ENCODE results near the gene THBD.

The THBD gene

DNA sequence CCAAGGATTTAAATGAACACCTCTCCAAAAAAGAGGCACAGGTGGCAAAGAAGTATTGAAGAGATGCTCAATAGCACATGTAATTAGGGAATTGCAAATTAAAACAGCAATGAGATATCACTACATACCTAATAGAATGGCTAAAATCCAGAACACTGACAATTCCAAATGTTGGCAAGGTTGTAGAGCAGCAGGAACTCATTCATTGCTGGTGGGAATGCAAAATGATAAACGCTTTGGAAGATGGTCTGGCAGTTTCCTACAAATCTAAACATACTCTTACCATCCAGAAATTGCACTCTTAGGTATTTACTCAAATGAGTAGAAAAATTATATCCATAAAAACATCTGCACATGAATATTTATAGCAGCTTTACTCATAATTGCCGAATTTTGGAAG, 19.6 kb upstream of the THBD start:
- TF ChIP-seq, protein P1, sequence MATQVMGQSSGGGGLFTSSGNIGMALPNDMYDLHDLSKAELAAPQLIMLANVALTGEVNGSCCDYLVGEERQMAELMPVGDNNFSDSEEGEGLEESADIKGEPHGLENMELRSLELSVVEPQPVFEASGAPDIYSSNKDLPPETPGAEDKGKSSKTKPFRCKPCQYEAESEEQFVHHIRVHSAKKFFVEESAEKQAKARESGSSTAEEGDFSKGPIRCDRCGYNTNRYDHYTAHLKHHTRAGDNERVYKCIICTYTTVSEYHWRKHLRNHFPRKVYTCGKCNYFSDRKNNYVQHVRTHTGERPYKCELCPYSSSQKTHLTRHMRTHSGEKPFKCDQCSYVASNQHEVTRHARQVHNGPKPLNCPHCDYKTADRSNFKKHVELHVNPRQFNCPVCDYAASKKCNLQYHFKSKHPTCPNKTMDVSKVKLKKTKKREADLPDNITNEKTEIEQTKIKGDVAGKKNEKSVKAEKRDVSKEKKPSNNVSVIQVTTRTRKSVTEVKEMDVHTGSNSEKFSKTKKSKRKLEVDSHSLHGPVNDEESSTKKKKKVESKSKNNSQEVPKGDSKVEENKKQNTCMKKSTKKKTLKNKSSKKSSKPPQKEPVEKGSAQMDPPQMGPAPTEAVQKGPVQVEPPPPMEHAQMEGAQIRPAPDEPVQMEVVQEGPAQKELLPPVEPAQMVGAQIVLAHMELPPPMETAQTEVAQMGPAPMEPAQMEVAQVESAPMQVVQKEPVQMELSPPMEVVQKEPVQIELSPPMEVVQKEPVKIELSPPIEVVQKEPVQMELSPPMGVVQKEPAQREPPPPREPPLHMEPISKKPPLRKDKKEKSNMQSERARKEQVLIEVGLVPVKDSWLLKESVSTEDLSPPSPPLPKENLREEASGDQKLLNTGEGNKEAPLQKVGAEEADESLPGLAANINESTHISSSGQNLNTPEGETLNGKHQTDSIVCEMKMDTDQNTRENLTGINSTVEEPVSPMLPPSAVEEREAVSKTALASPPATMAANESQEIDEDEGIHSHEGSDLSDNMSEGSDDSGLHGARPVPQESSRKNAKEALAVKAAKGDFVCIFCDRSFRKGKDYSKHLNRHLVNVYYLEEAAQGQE (IDR thresholded peaks at IDR 0.05; ENCODE audit: low read depth), result no peak
- TF ChIP-seq EP300 (IDR thresholded peaks at IDR 0.05; ENCODE audit: borderline replicate concordance), result no peak
- TF ChIP-seq NFIC (IDR thresholded peaks at IDR 0.05), result no peak
- TF ChIP-seq EGR1 (IDR thresholded peaks at IDR 0.05), result no peak
- no peak for TF ChIP-seq CEBPB (IDR thresholded peaks at IDR 0.05)
- TF ChIP-seq CREB1 (IDR thresholded peaks at IDR 0.05; ENCODE audit: low read depth), result no peak
- TF ChIP-seq TAF1 (IDR thresholded peaks at IDR 0.05; ENCODE audit: low read depth), result no peak
- TF ChIP-seq RAD21 (IDR thresholded peaks at IDR 0.05; ENCODE audit: low read depth), result no peak
- TF ChIP-seq, protein P2, sequence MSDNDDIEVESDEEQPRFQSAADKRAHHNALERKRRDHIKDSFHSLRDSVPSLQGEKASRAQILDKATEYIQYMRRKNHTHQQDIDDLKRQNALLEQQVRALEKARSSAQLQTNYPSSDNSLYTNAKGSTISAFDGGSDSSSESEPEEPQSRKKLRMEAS (IDR thresholded peaks at IDR 0.05), result no peak
- no peak for TF ChIP-seq TCF12 (IDR thresholded peaks at IDR 0.05; ENCODE audit: low read depth)
- TF ChIP-seq, protein P3, sequence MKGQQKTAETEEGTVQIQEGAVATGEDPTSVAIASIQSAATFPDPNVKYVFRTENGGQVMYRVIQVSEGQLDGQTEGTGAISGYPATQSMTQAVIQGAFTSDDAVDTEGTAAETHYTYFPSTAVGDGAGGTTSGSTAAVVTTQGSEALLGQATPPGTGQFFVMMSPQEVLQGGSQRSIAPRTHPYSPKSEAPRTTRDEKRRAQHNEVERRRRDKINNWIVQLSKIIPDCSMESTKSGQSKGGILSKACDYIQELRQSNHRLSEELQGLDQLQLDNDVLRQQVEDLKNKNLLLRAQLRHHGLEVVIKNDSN (IDR thresholded peaks at IDR 0.05), result no peak
- no peak for TF ChIP-seq YY1 (IDR thresholded peaks at IDR 0.05; ENCODE audit: low read depth)
- no peak for TF ChIP-seq ZBTB7A (IDR thresholded peaks at IDR 0.05; ENCODE audit: low read depth)
- no peak for TF ChIP-seq FOXM1 (IDR thresholded peaks at IDR 0.05; ENCODE audit: borderline replicate concordance, low read depth)
- no peak for TF ChIP-seq TEAD4 (IDR thresholded peaks at IDR 0.05)

DNA sequence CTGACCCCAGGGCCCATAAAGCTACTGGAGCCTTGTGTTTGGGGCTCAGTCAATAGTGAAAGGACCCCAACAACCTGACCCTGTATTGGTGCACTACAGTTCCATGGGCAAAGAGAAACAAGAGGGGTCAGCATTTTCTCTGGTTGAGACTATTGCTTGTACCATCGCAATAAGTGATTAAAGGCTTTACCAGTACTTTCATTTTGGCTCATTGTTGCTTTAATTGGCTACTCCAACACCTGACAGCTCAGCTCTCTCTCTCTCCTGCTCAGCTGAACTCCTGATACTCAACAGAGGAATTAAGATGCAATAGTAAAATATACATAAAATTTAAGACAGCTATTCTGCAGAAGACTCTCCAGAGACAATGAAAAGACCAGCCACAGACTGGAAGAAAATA, 18.8 kb upstream of the THBD start:
- TF ChIP-seq TEAD4 (IDR thresholded peaks at IDR 0.05), result no peak
- TF ChIP-seq YY1 (IDR thresholded peaks at IDR 0.05; ENCODE audit: low read depth), result no peak
- TF ChIP-seq, protein P3 (IDR thresholded peaks at IDR 0.05), result no peak
- TF ChIP-seq ZBTB7A (IDR thresholded peaks at IDR 0.05; ENCODE audit: low read depth), result no peak
- TF ChIP-seq EP300 (IDR thresholded peaks at IDR 0.05; ENCODE audit: borderline replicate concordance), result no peak
- TF ChIP-seq RAD21 (IDR thresholded peaks at IDR 0.05; ENCODE audit: low read depth), result no peak
- TF ChIP-seq TCF12 (IDR thresholded peaks at IDR 0.05; ENCODE audit: low read depth), result no peak
- TF ChIP-seq NFIC (IDR thresholded peaks at IDR 0.05), result no peak

DNA sequence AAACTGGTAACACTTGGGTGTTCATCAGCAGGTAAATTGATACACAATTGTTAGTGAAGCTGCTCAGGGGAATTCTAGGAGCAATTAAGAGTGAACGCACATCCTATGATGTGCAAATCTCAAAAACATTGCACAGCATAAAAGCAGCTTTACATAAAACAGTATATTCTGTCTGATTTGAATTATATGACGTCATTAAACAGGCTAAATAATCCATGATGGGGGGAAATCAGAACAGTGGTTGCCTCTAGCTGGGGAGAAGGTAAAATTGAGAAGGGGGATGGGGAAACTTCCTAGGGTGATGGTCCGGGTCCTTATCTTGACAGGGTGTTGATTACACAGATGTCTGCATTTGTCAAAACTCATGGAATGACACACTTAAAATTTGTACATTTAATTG, 17.3 kb upstream of the THBD start:
- TF ChIP-seq TCF12 (IDR thresholded peaks at IDR 0.05; ENCODE audit: low read depth) (no peak), YY1 (IDR thresholded peaks at IDR 0.05; ENCODE audit: low read depth) (no peak), CREB1 (IDR thresholded peaks at IDR 0.05; ENCODE audit: low read depth) (no peak), EP300 (IDR thresholded peaks at IDR 0.05; ENCODE audit: borderline replicate concordance) (no peak), CEBPB (IDR thresholded peaks at IDR 0.05) (no peak), RAD21 (IDR thresholded peaks at IDR 0.05; ENCODE audit: low read depth) (no peak), TAF1 (IDR thresholded peaks at IDR 0.05; ENCODE audit: low read depth) (no peak), ZBTB7A (IDR thresholded peaks at IDR 0.05; ENCODE audit: low read depth) (no peak), NFIC (IDR thresholded peaks at IDR 0.05) (no peak), TEAD4 (IDR thresholded peaks at IDR 0.05) (no peak)
- TF ChIP-seq, protein P2 (IDR thresholded peaks at IDR 0.05), result no peak
- TF ChIP-seq, protein P1 (IDR thresholded peaks at IDR 0.05; ENCODE audit: low read depth), result no peak
- TF ChIP-seq, protein P3 (IDR thresholded peaks at IDR 0.05), result no peak

DNA sequence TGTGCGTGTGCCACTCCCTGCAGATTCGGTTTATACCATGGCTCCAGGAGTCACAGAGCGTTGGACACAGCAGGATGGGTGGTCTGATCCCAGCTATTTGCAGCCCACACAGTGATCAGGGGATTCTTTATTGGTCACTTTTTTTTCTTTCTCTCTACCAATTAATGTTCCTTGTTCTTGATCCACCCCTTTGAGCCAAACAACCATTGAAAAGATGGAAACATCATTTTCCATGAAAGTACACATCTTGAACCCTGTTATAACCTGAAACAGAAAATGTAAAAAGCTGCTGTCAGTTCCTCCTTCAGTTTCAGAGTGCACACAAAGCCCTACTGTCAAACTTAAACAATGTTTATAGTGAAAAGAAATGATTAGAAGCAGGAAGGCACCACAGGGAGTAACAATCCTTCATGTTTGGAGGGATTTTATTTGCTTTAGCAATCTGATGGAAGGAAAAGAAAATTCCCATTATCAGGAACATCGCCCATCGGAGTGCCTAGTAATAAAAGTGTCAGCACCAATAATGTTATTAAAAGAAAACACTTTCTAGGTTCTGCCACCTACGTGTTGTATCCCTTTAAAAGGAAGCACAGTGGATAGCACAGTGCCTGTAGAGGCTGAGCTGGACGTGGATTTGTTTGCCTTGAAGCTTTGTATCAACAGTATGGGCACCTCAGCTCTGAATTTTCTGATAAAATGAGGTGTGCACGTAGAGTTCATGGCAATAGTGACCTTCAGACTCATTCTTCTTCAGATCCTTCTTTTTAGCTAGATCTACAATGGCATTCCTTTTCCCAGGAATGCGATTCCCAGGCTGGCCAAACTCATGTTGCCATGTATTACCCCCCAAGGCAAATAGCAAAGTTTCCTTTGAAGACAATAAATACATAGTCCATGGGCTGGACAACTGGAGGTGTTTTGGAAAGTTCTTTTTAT, 16.1 kb upstream of the THBD start:
- TF ChIP-seq RAD21 (IDR thresholded peaks at IDR 0.05; ENCODE audit: low read depth) (no peak), NFIC (IDR thresholded peaks at IDR 0.05) (no peak), EGR1 (IDR thresholded peaks at IDR 0.05) (no peak), TEAD4 (IDR thresholded peaks at IDR 0.05) (no peak), YY1 (IDR thresholded peaks at IDR 0.05; ENCODE audit: low read depth) (no peak), CEBPB (IDR thresholded peaks at IDR 0.05) (no peak)
- TF ChIP-seq, protein P3 (IDR thresholded peaks at IDR 0.05), result no peak
- TF ChIP-seq, protein P2 (IDR thresholded peaks at IDR 0.05), result no peak

Data from Ishikawa (cell line).